MM.1S (cell line): ENCODE results near the gene CRTC2.

Source experiments
- DNase-seq: peaks from one replicate; pipeline ENCODE4 v3.0.0-alpha.2; 2015
- H2AFZ ChIP-seq: fragments of 300-600 bp; sonication (generic); 2 replicates; pipeline ENCODE4 v1.6.0; 2016; ENCODE audit warnings: antibody characterized with exemption, low read length
- H3F3A ChIP-seq: fragments of 300-600 bp; sonication (generic); 2 replicates; pipeline ENCODE4 v1.6.1; 2016; ENCODE audit warnings: mild to moderate bottlenecking, antibody characterized with exemption, low read length, moderate library complexity, mixed read lengths; ENCODE audit not compliant: insufficient read depth
- H3K27ac ChIP-seq: fragments of 300-600 bp; sonication (generic); 2 replicates; pipeline ENCODE4 v1.5.1; 2016; ENCODE audit warnings: mild to moderate bottlenecking, low read length
- H3K27me3 ChIP-seq: fragments of 300-600 bp; sonication (generic); replicated peaks from 2 replicates; pipeline ENCODE4 v1.6.0; 2016; ENCODE audit warnings: low read length; ENCODE audit not compliant: insufficient read depth
- H3K36me3 ChIP-seq: fragments of 300-600 bp; sonication (generic); replicated peaks from 2 replicates; pipeline ENCODE4 v1.6.1; 2016; ENCODE audit warnings: mild to moderate bottlenecking, low read length, mixed read lengths; ENCODE audit not compliant: insufficient read depth
- H3K4me1 ChIP-seq: fragments of 300-600 bp; sonication (generic); 2 replicates; pipeline ENCODE4 v1.6.1; 2016; ENCODE audit warnings: low read length, mixed read lengths
- H3K4me2 ChIP-seq: fragments of 300-600 bp; sonication (generic); 2 replicates; pipeline ENCODE4 v1.6.0; 2016; ENCODE audit warnings: low read depth, low read length
- H3K4me3 ChIP-seq: fragments of 300-600 bp; sonication (generic); 2 replicates; pipeline ENCODE4 v1.5.1; 2016; ENCODE audit warnings: low read length, mixed read lengths
- H3K79me2 ChIP-seq: fragments of 300-600 bp; sonication (generic); 2 replicates; pipeline ENCODE4 v1.6.1; 2016; ENCODE audit warnings: mixed run types, low read length, mixed read lengths
- H3K9ac ChIP-seq: fragments of 300-600 bp; sonication (generic); 2 replicates; pipeline ENCODE4 v1.6.1; 2016; ENCODE audit warnings: low read length, mixed read lengths
- H3K9me2 ChIP-seq: fragments of 300-600 bp; sonication (generic); replicated peaks from 2 replicates; pipeline ENCODE4 v1.6.1; 2016; ENCODE audit warnings: mild to moderate bottlenecking, low read length, mixed read lengths; ENCODE audit not compliant: insufficient read depth
- H3K9me3 ChIP-seq: fragments of 300-600 bp; sonication (generic); replicated peaks from 2 replicates; pipeline ENCODE4 v1.6.1; 2016; ENCODE audit warnings: mild to moderate bottlenecking, low read length, mixed read lengths; ENCODE audit not compliant: insufficient read depth
- H4K20me1 ChIP-seq: fragments of 300-600 bp; sonication (generic); 2 replicates; pipeline ENCODE4 v1.6.1; 2016; ENCODE audit warnings: mild to moderate bottlenecking, low read length, moderate library complexity, mixed read lengths; ENCODE audit not compliant: insufficient read depth
- CTCF ChIP-seq: fragments of 300-600 bp; sonication (generic); IDR thresholded peaks from 2 replicates; pipeline ENCODE4 v1.5.1; 2016; ENCODE audit warnings: antibody characterized with exemption, low read length, mixed read lengths
- EZH2 ChIP-seq: fragments of 300-600 bp; sonication (generic); optimal IDR thresholded peaks from 2 replicates; pipeline ENCODE3; 2017; ENCODE audit warnings: low read depth, mild to moderate bottlenecking, antibody characterized with exemption, low read length, mixed read lengths
- EZH2phosphoT487 ChIP-seq: fragments of 300-600 bp; sonication (generic); IDR thresholded peaks from 2 replicates; pipeline ENCODE4 v1.6.1; 2018; ENCODE audit warnings: antibody characterized with exemption, low read length

Gene CRTC2

GRCh38 chr1:153938996-153939395 is 19.4 kb downstream of the CRTC2 start:
- Histone ChIP-seq H3K4me2 (no peak overlapping the region), H3F3A (no peaks in the 10 kb centered on the region), H3K4me1 (no peaks in the 10 kb centered on the region), H4K20me1 (no peaks in the 10 kb centered on the region), H2AFZ (no peak overlapping the region), H3K79me2 (peaks cover 9% of the 10 kb centered on the region), H3K9me3 (no peaks in the 10 kb centered on the region), H3K36me3 (no peaks in the 10 kb centered on the region; the same call in none of the 2 replicates), H3K4me3 (no peak overlapping the region), H3K9ac (no peak overlapping the region), H3K27ac (no peak overlapping the region), H3K27me3 (no peaks in the 10 kb centered on the region), H3K9me2 (no peaks in the 10 kb centered on the region)
- DNase-seq = no peak
- TF ChIP-seq CTCF (no peak), EZH2phosphoT487 (no peak), EZH2 (no peak)

- Histone ChIP-seq H3K9me2 (no peaks in the 10 kb centered on the region), H3F3A (no peaks in the 10 kb centered on the region), H3K4me1 (no peaks in the 10 kb centered on the region), H3K27me3 (no peaks in the 10 kb centered on the region), H3K9ac (no peak overlapping the region), H4K20me1 (no peaks in the 10 kb centered on the region), H3K4me2 (no peak overlapping the region), H3K27ac (no peak overlapping the region), H3K4me3 (no peak overlapping the region), H2AFZ (no peak overlapping the region), H3K36me3 (no peaks in the 10 kb centered on the region; the same call in none of the 2 replicates), H3K79me2 (no peaks in the 10 kb centered on the region), H3K9me3 (no peaks in the 10 kb centered on the region)
- DNase-seq = no peak
- no peak for TF ChIP-seq EZH2phosphoT487
- TF ChIP-seq CTCF = no peak
- no peak for TF ChIP-seq EZH2
These were observed 21.1 kb downstream of the CRTC2 start for GRCh38 chr1:153937331-153937730.

- no peak for TF ChIP-seq EZH2phosphoT487
- TF ChIP-seq CTCF = no peak
- TF ChIP-seq EZH2 = no peak
- Histone ChIP-seq H4K20me1 (no peaks in the 10 kb centered on the region), H3K27ac (no peak overlapping the region), H3K9me3 (no peaks in the 10 kb centered on the region), H3K27me3 (no peaks in the 10 kb centered on the region), H3K9ac (no peak overlapping the region), H2AFZ (no peak overlapping the region), H3K36me3 (no peaks in the 10 kb centered on the region; the same call in none of the 2 replicates), H3K79me2 (no peaks in the 10 kb centered on the region), H3K4me3 (no peak overlapping the region), H3K4me2 (no peak overlapping the region), H3K9me2 (no peaks in the 10 kb centered on the region), H3F3A (no peaks in the 10 kb centered on the region), H3K4me1 (no peaks in the 10 kb centered on the region)
- DNase-seq = no peak
These were observed 22.2 kb downstream of the CRTC2 start for GRCh38 chr1:153936011-153936802.
